ENCODE results near the gene IKZF4.

GRCh38 chr12:55973599-55974307 lies 47.1 kb upstream of the IKZF4 start, which contains the start of gene RAB5B:
- TF ChIP-seq CTCF (IDR thresholded peaks at IDR 0.05): peak in 3 of 5 experiments; percentile 23 to 58 (median 30)
- TF ChIP-seq EP300 (IDR thresholded peaks at IDR 0.05; ENCODE audit: low read depth): no peak

All from transverse colon (tissue), 3 donors.